IMR-90 (cell line): Measurements from ENCODE around the gene FAM131B. TPM values are rescaled to one million over a fixed set of nuclear protein-coding genes. Genes with fewer than 3 reads are reported as not detected.

Experiments used
- ATAC-seq: fragments of 200-7000 bp; cut with Tn5 transposase; 2 replicates; pipeline ENCODE4 v1.9.1; 2020; ENCODE audit warnings: low read depth, mild to moderate bottlenecking, moderate library complexity
- BruUV-seq: library from RNA; stranded (reverse); fragments of 400-500 nt; replicated peaks from 2 replicates; lab custom pipeline; 2021; lab: Mats Ljungman, UMichigan
- CTCF ChIA-PET: fragments of 300-600 bp; formaldehyde crosslinking; extraction: SDS; loops from one replicate; lab custom pipeline; 2021; ENCODE audit warnings: antibody characterized with exemption; lab: Yijun Ruan, JAX
- POLR2A ChIA-PET: fragments of 300-600 bp; sonication (Branson Sonifier 250); formaldehyde crosslinking; loops from one replicate; lab custom pipeline; 2022; ENCODE audit warnings: antibody characterized with exemption; ENCODE audit not compliant: unreplicated experiment; lab: Charles Lee
- DNase-seq: peaks from one replicate; pipeline ENCODE4 v3.0.0; 2013
- H2AFZ ChIP-seq: replicated peaks from 2 replicates; pipeline ENCODE3; 2013; ENCODE audit warnings: low read length, mild to moderate bottlenecking; ENCODE audit not compliant: poor library complexity
- H2AK5ac ChIP-seq: 2 replicates; pipeline ENCODE4 v1.6.1; 2013; ENCODE audit warnings: low read depth, low read length, inconsistent platforms
- H2AK9ac ChIP-seq: replicated peaks from 2 replicates; pipeline ENCODE3; 2013; ENCODE audit warnings: mild to moderate bottlenecking, low read depth, low read length, moderate library complexity; ENCODE audit not compliant: poor library complexity
- H2BK120ac ChIP-seq: 2 replicates; pipeline ENCODE4 v1.6.1; 2013; ENCODE audit warnings: low read depth, low read length, inconsistent platforms
- H2BK15ac ChIP-seq: 3 replicates; pipeline ENCODE4 v1.6.1; 2013; ENCODE audit warnings: low read depth, low read length, inconsistent platforms
- H2BK20ac ChIP-seq: 2 replicates; pipeline ENCODE4 v1.6.1; 2013; ENCODE audit warnings: low read depth, mild to moderate bottlenecking, inconsistent platforms, low read length, moderate library complexity
- H2BK5ac ChIP-seq: 2 replicates; pipeline ENCODE4 v1.6.1; 2013; ENCODE audit warnings: mild to moderate bottlenecking, low read depth, low read length, inconsistent platforms; ENCODE audit not compliant: poor library complexity, severe bottlenecking
- H3K14ac ChIP-seq: replicated peaks from 2 replicates; pipeline ENCODE4 v1.6.1; 2013; ENCODE audit warnings: low read depth, low read length, inconsistent platforms
- H3K18ac ChIP-seq: 2 replicates; pipeline ENCODE4 v1.6.1; 2013; ENCODE audit warnings: low read depth, low read length, control low read depth
- H3K23ac ChIP-seq: 2 replicates; pipeline ENCODE4 v1.6.1; 2013; ENCODE audit warnings: low read depth, low read length, inconsistent platforms
- H3K27ac ChIP-seq: 2 replicates; pipeline ENCODE4 v1.5.1; 2013; ENCODE audit warnings: mild to moderate bottlenecking, control low read depth, low read length; ENCODE audit not compliant: insufficient read depth
- H3K27me3 ChIP-seq: 2 replicates; pipeline ENCODE4 v1.6.1; 2013; ENCODE audit warnings: low read length; ENCODE audit not compliant: control insufficient read depth, insufficient read depth
- H3K36me3 ChIP-seq: 2 replicates; pipeline ENCODE4 v1.6.1; 2013; ENCODE audit warnings: low read length, mixed read lengths; ENCODE audit not compliant: control insufficient read depth, insufficient read depth
- H3K4ac ChIP-seq: 2 replicates; pipeline ENCODE4 v1.6.1; 2013; ENCODE audit warnings: low read depth, low read length, inconsistent platforms
- H3K4me1 ChIP-seq: 2 replicates; pipeline ENCODE4 v1.6.1; 2013; ENCODE audit warnings: low read length, mixed read lengths; ENCODE audit not compliant: control insufficient read depth, insufficient read depth
- H3K4me2 ChIP-seq: 2 replicates; pipeline ENCODE4 v1.6.1; 2013; ENCODE audit warnings: low read depth, mild to moderate bottlenecking, control low read depth, low read length, moderate library complexity
- H3K4me3 ChIP-seq: 2 replicates; pipeline ENCODE4 v1.5.1; 2013; ENCODE audit warnings: low read depth, mild to moderate bottlenecking, control low read depth, low read length, moderate library complexity; ENCODE audit not compliant: insufficient read depth
- H3K56ac ChIP-seq: 2 replicates; pipeline ENCODE4 v1.6.1; 2013; ENCODE audit warnings: low read length, inconsistent platforms; ENCODE audit not compliant: insufficient read depth; ENCODE audit errors: extremely low read depth
- H3K79me1 ChIP-seq, 2 experiments: 2 replicates each; pipeline ENCODE4 v1.6.1; 2013; ENCODE audit warnings: low read length in 2 of 2, inconsistent platforms in 1 of 2, low read depth in 1 of 2
- H3K9ac ChIP-seq: 2 replicates; pipeline ENCODE4 v1.6.1; 2013; ENCODE audit warnings: low read depth, low read length, control low read depth
- H3K9me1 ChIP-seq: 2 replicates; pipeline ENCODE4 v1.6.1; 2013; ENCODE audit warnings: low read length, inconsistent platforms; ENCODE audit not compliant: insufficient read depth
- H3K9me3 ChIP-seq: 2 replicates; pipeline ENCODE4 v1.6.1; 2013; ENCODE audit warnings: low read length; ENCODE audit not compliant: control insufficient read depth, insufficient read depth
- H4K20me1 ChIP-seq: 2 replicates; pipeline ENCODE4 v1.6.1; 2013; ENCODE audit warnings: low read length, inconsistent platforms; ENCODE audit not compliant: insufficient read depth
- H4K5ac ChIP-seq: 2 replicates; pipeline ENCODE4 v1.6.1; 2013; ENCODE audit warnings: mild to moderate bottlenecking, low read depth, low read length, control low read depth
- H4K8ac ChIP-seq, 2 experiments: 2 replicates each; pipeline ENCODE4 v1.6.1; 2013; ENCODE audit warnings: low read depth in 2 of 2, low read length in 2 of 2, control low read depth in 1 of 2, inconsistent platforms in 1 of 2
- H4K91ac ChIP-seq: 2 replicates; pipeline ENCODE4 v1.6.1; 2013; ENCODE audit warnings: low read depth, low read length, inconsistent platforms; ENCODE audit not compliant: insufficient read depth
- BHLHE40 ChIP-seq: fragments of 150-350 bp; IDR thresholded peaks from 2 replicates; pipeline ENCODE4 v1.6.1; 2016; ENCODE audit warnings: mild to moderate bottlenecking, low read depth, low read length
- CEBPB ChIP-seq: IDR thresholded peaks from 2 replicates; pipeline ENCODE4 v1.6.1; 2012; ENCODE audit warnings: low read depth, low read length, improper control_type of control experiment
- CHD1 ChIP-seq: IDR thresholded peaks from 2 replicates; pipeline ENCODE4 v1.6.1; 2012; ENCODE audit warnings: low read depth, low read length, improper control_type of control experiment
- ELK1 ChIP-seq: fragments of 150-350 bp; IDR thresholded peaks from 2 replicates; pipeline ENCODE4 v1.6.1; 2016; ENCODE audit warnings: low read depth, mild to moderate bottlenecking, low read length, moderate library complexity, borderline replicate concordance
- FOS ChIP-seq: fragments of 150-350 bp; IDR thresholded peaks from 2 replicates; pipeline ENCODE4 v1.6.1; 2016; ENCODE audit warnings: low read depth, low read length
- MAFK ChIP-seq: IDR thresholded peaks from 2 replicates; pipeline ENCODE4 v1.6.1; 2012; ENCODE audit warnings: low read depth, low read length, improper control_type of control experiment
- NFE2L2 ChIP-seq: fragments of 150-350 bp; IDR thresholded peaks from 2 replicates; pipeline ENCODE4 v1.6.1; 2016; ENCODE audit warnings: low read depth, mild to moderate bottlenecking, low read length
- RCOR1 ChIP-seq: IDR thresholded peaks from 2 replicates; pipeline ENCODE4 v1.6.1; 2012; ENCODE audit warnings: mild to moderate bottlenecking, low read length, improper control_type of control experiment; ENCODE audit not compliant: insufficient replicate concordance
- RFX5 ChIP-seq: IDR thresholded peaks from 2 replicates; pipeline ENCODE4 v1.8.0; 2012; ENCODE audit warnings: low read depth, mild to moderate bottlenecking, low read length, moderate library complexity
- SMC3 ChIP-seq: fragments of 150-350 bp; IDR thresholded peaks from 2 replicates; pipeline ENCODE4 v1.6.1; 2016; ENCODE audit warnings: low read depth, mild to moderate bottlenecking, antibody characterized with exemption, low read length, moderate library complexity
- WGBS, 2 experiments: methylation state at CpG; one replicate each; pipeline versions ENCODE4 v1.1.5 to v1.1.7; 2013; ENCODE audit warnings: missing lambda C conversion rate in 2 of 2; ENCODE audit not compliant: insufficient read length in 1 of 2; ENCODE audit errors: extremely low coverage in 2 of 2; 5-methylcytosine and 5-hydroxymethylcytosine counted together
- dilution Hi-C: fragments of 300-500 bp; cut with HindIII; formaldehyde crosslinking; loops from one replicate; pipeline ENCODE4 v1.14.3; 2018; ENCODE audit warnings: low sequenced_read_pairs; ENCODE audit not compliant: unreplicated experiment
- in situ Hi-C: fragments of 300-500 bp; cut with MboI; formaldehyde crosslinking; loops from 3 replicates; pipeline ENCODE4 v1.14.3; 2019; ENCODE audit warnings: low sequenced_read_pairs, inconsistent platforms, mixed read lengths
- intact Hi-C: fragments of 100-400 bp; cut with micrococcal nuclease; formaldehyde crosslinking; loops from 2 replicates; pipeline ENCODE4 v1.10.0; 2022
- polyA plus RNA-seq, 3 experiments: library from polyadenylated mRNA; depleted of rRNA; stranded (reverse); fragments of >200 nt; gene quantifications; 2 replicates each; pipeline ENCODE4 v1.2.3, GENCODE V29; 2012; ENCODE audit warnings: low replicate concordance in 1 of 3
- total RNA-seq: library from RNA; depleted of rRNA; stranded (reverse); fragments of >200 nt; gene quantifications from 2 replicates; pipeline ENCODE4 v1.2.3, GENCODE V29; 2012
- TF ChIP-seq, protein P1 (sequence below): fragments of 150-350 bp; IDR thresholded peaks from 2 replicates; pipeline ENCODE4 v1.6.1; 2017; ENCODE audit warnings: mild to moderate bottlenecking, antibody characterized with exemption, low read length, low read depth

Gene FAM131B
- total and polyA plus RNA-seq, 2 of the 4 experiments (the other 2 are of a cell fraction): 3.4 to 4.3 TPM

GRCh38 chr7:143383642-143383957, 21.1 kb upstream of the FAM131B start:
- peaks cover 16 to 63% of the 10 kb centered on the region in 2 experiments for H3K79me1 ChIP-seq
- peak overlapping the region; percentile 97 for H3K9ac ChIP-seq
- H2AK5ac ChIP-seq: no peak overlapping the region
- peak overlapping the region; percentile 54 for H3K4ac ChIP-seq
- peak overlapping the region; percentile 100 for H3K27ac ChIP-seq
- ATAC-seq: no peak
- no peak for DNase-seq
- peak overlapping the region; percentile 38; the same call in 1 of the 2 replicates for H3K56ac ChIP-seq
- no peak overlapping the region for H4K8ac ChIP-seq
- peak overlapping the region; percentile 88 for H3K14ac ChIP-seq
- peaks cover 59% of the 10 kb centered on the region for H3K36me3 ChIP-seq
- no peaks in the 10 kb centered on the region for H3K9me3 ChIP-seq
- H3K4me3 ChIP-seq: peak overlapping the region; percentile 68
- H3K27me3 ChIP-seq: no peaks in the 10 kb centered on the region
- intact Hi-C loops: loop anchor here (5.0 kb wide), 2 partner anchors 141 to 821 kb away; no protein-coding TSS in a partner anchor
- no peak overlapping the region for H2BK5ac ChIP-seq
- H2BK20ac ChIP-seq: no peak overlapping the region
- no peak overlapping the region for H2AFZ ChIP-seq
- peak overlapping the region; percentile 96 for H3K23ac ChIP-seq
- no peak overlapping the region for H2AK9ac ChIP-seq
- H3K4me1 ChIP-seq: peaks cover 33% of the 10 kb centered on the region
- ChIA-PET CTCF (interaction anchor here (0.7 kb wide), 1 partner anchor 18 kb away, joined by 3 read pairs; no protein-coding TSS in a partner anchor), POLR2A (interaction anchor here (1.2 kb wide), 1 partner anchor 14 kb away, joined by 4 read pairs; no protein-coding TSS in a partner anchor)
- in situ Hi-C loops: no loop called here
- no CpG with 5 or more reads among the region's 1 CpG for WGBS, 2 experiments
- peaks cover 68% of the 10 kb centered on the region for H4K20me1 ChIP-seq
- dilution Hi-C loops: no loop called here
- H3K9me1 ChIP-seq: peaks cover 28% of the 10 kb centered on the region
- H4K5ac ChIP-seq: no peak overlapping the region
- H3K4me2 ChIP-seq: peak overlapping the region; percentile 93
- no peak overlapping the region for H3K18ac ChIP-seq
- TF ChIP-seq CHD1 (no peak), CEBPB (no peak), NFE2L2 (no peak), RFX5 (no peak), ELK1 (no peak), RCOR1 (no peak), BHLHE40 (no peak), FOS (no peak), SMC3 (no peak), MAFK (no peak)
- TF ChIP-seq, protein P1, sequence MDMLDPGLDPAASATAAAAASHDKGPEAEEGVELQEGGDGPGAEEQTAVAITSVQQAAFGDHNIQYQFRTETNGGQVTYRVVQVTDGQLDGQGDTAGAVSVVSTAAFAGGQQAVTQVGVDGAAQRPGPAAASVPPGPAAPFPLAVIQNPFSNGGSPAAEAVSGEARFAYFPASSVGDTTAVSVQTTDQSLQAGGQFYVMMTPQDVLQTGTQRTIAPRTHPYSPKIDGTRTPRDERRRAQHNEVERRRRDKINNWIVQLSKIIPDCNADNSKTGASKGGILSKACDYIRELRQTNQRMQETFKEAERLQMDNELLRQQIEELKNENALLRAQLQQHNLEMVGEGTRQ: no peak
- no TSS peak for BruUV-seq
- no peak overlapping the region for H2BK120ac ChIP-seq
- H4K91ac ChIP-seq: no peak overlapping the region
- H2BK15ac ChIP-seq: no peak overlapping the region
